ENCODE measurements around the gene SGTA.

Gene SGTA

GRCh38 chr19:2771786-2772674 is 11.0 kb downstream of the SGTA start:
- DNase-seq (ENCODE audit: low read depth in 2 of 2): no peak

GRCh38 chr19:2770055-2771013 is 12.7 kb downstream of the SGTA start:
- DNase-seq (ENCODE audit: low read depth in 2 of 2): no peak

GRCh38 chr19:2769218-2769617 is 13.9 kb downstream of the SGTA start:
- no peak for DNase-seq (ENCODE audit: low read depth in 2 of 2)

- no peak for DNase-seq (ENCODE audit: low read depth in 2 of 2)
These were observed 14.5 kb downstream of the SGTA start for GRCh38 chr19:2768365-2769132.

- no peak for DNase-seq (ENCODE audit: low read depth in 2 of 2)
These were observed 15.4 kb downstream of the SGTA start for GRCh38 chr19:2767688-2768087.

- no peak for DNase-seq (ENCODE audit: low read depth in 2 of 2)
These were observed 16.3 kb downstream of the SGTA start for GRCh38 chr19:2766594-2767372.

- no peak for DNase-seq (ENCODE audit: low read depth in 2 of 2)
These were observed 17.7 kb downstream of the SGTA start for GRCh38 chr19:2765376-2765775.

GRCh38 chr19:2764945-2765344 is 18.1 kb downstream of the SGTA start:
- DNase-seq (ENCODE audit: low read depth in 2 of 2): no peak

GRCh38 chr19:2763687-2764086 is 19.4 kb downstream of the SGTA start:
- DNase-seq (ENCODE audit: low read depth in 2 of 2): no peak

- no peak for DNase-seq (ENCODE audit: low read depth in 2 of 2)
These were observed 20.1 kb downstream of the SGTA start for GRCh38 chr19:2762783-2763496.

GRCh38 chr19:2761876-2762782 is 20.9 kb downstream of the SGTA start:
- no peak for DNase-seq (ENCODE audit: low read depth in 2 of 2)

GRCh38 chr19:2761309-2761677 is 21.8 kb downstream of the SGTA start:
- DNase-seq (ENCODE audit: low read depth in 2 of 2): no peak

GRCh38 chr19:2759965-2760364 is 23.1 kb downstream of the SGTA start:
- no peak for DNase-seq (ENCODE audit: low read depth in 2 of 2)

- DNase-seq (ENCODE audit: low read depth in 2 of 2): no peak
These were observed 23.7 kb downstream of the SGTA start for GRCh38 chr19:2759362-2759761.

- DNase-seq (ENCODE audit: low read depth in 2 of 2): no peak
These were observed 24.3 kb downstream of the SGTA start for GRCh38 chr19:2758601-2759313.

GRCh38 chr19:2756921-2757881 is 25.9 kb downstream of the SGTA start:
- no peak for DNase-seq (ENCODE audit: low read depth in 2 of 2)

GRCh38 chr19:2756477-2756876 is 26.6 kb downstream of the SGTA start:
- DNase-seq (ENCODE audit: low read depth in 2 of 2): no peak

- no peak for DNase-seq (ENCODE audit: low read depth in 2 of 2)
These were observed 27.3 kb downstream of the SGTA start for GRCh38 chr19:2755811-2756210.

Data from fibroblast of skin of left biceps (primary cell).